Erythroblast (primary cell): ENCODE measurements around the gene TMPRSS13.

Experiments
- GATA1 ChIP-seq: IDR thresholded peaks from 2 replicates; pipeline ENCODE4 v1.6.1; 2011; ENCODE audit warnings: low read depth, mild to moderate bottlenecking, control low read depth, low read length, moderate library complexity
- POLR2A ChIP-seq: IDR thresholded peaks from 2 replicates; pipeline ENCODE4 v1.6.1; 2011; ENCODE audit warnings: mild to moderate bottlenecking, low read length

DNA sequence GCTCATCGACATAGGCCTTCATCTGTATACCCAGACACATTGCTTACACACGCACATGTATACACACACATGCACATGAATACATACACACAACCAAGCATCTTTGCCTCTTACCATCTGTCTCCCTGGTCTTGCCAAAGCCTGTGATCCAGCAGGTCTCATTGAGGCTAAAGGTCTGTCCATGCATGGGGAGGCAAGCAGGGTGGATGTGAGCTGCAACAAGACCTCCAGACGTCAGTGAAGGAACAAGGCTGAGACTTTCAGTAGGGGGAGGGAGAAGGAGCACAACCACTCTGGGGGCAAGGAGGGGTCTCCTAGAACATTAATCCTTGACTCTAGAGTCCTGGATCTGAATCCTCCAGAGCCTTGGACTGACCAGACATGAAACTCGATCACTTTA is 23.7 kb downstream of the TMPRSS13 start:
- TF ChIP-seq POLR2A (no peak), GATA1 (no peak)
